Liver (tissue), 9 donors: ENCODE results near the gene TUBB1. TPM values are rescaled to one million over a fixed set of nuclear protein-coding genes. Genes with fewer than 3 reads are reported as not detected.
A peak's percentile ranks its signal among the peaks of the same experiment; 100 is the strongest.

Source experiments
- DNase-seq: peaks from one replicate; pipeline ENCODE4 v3.0.0-alpha.2; 2017; ENCODE audit warnings: low spot score
- H3K27ac ChIP-seq, 2 donors: one replicate each; pipeline ENCODE4 v1.7.0; 2013; ENCODE audit warnings: inconsistent platforms in 2 of 2, low read length in 2 of 2, control low read depth in 1 of 2, low read depth in 1 of 2, mild to moderate bottlenecking in 1 of 2
- H3K27me3 ChIP-seq, 4 donors: one replicate each; pipeline versions ENCODE4 v1.6.1 to v1.7.0; 2013; ENCODE audit warnings: low read length in 3 of 4, inconsistent platforms in 1 of 4, mild to moderate bottlenecking in 1 of 4, moderate library complexity in 1 of 4; ENCODE audit not compliant: control insufficient read depth in 4 of 4, insufficient read depth in 4 of 4
- H3K36me3 ChIP-seq, 4 donors: one replicate each; pipeline versions ENCODE4 v1.6.1 to v1.7.0; 2013; ENCODE audit warnings: low read length in 3 of 4, mild to moderate bottlenecking in 3 of 4, low read depth in 1 of 4, moderate library complexity in 1 of 4; ENCODE audit not compliant: control insufficient read depth in 4 of 4, insufficient read depth in 3 of 4
- H3K4me1 ChIP-seq, 4 donors: one replicate each; pipeline versions ENCODE4 v1.6.1 to v1.7.0; 2013; ENCODE audit warnings: low read length in 3 of 4, mild to moderate bottlenecking in 3 of 4, moderate library complexity in 1 of 4; ENCODE audit not compliant: control insufficient read depth in 4 of 4, insufficient read depth in 4 of 4
- H3K4me3 ChIP-seq, 3 donors: one replicate each; pipeline versions ENCODE4 v1.6.1 to v1.7.0; 2013; ENCODE audit warnings: low read length in 3 of 3, control low read depth in 1 of 3, low read depth in 1 of 3, mild to moderate bottlenecking in 1 of 3
- H3K9ac ChIP-seq, 2 donors: one replicate each; pipeline ENCODE4 v1.7.0; 2013; ENCODE audit warnings: low read length in 2 of 2, mild to moderate bottlenecking in 2 of 2, moderate library complexity in 2 of 2, control low read depth in 1 of 2, low read depth in 1 of 2
- H3K9me3 ChIP-seq, 4 donors: one replicate each; pipeline versions ENCODE4 v1.6.1 to v1.7.0; 2013; ENCODE audit warnings: low read length in 3 of 4; ENCODE audit not compliant: control insufficient read depth in 4 of 4
- ATF3 ChIP-seq: IDR thresholded peaks from 2 replicates; pipeline ENCODE4 v1.6.1; 2016; ENCODE audit warnings: antibody characterized with exemption
- FOXA1 ChIP-seq: IDR thresholded peaks from 2 replicates; pipeline ENCODE4 v1.6.1; 2016; ENCODE audit warnings: antibody characterized with exemption
- FOXA2 ChIP-seq: IDR thresholded peaks from 2 replicates; pipeline ENCODE4 v1.6.1; 2016; ENCODE audit warnings: antibody characterized with exemption
- GABPA ChIP-seq, 2 donors: IDR thresholded peaks in 1 of 2; conservative IDR thresholded peaks in 1 of 2; 2 replicates each; pipeline ENCODE4 v1.6.1; 2016; ENCODE audit warnings: antibody characterized with exemption in 2 of 2, mild to moderate bottlenecking in 1 of 2, moderate library complexity in 1 of 2
- HNF4A ChIP-seq, 2 donors: conservative IDR thresholded peaks; 2 replicates each; pipeline ENCODE4 v1.6.1; 2016; ENCODE audit warnings: antibody characterized with exemption in 2 of 2, mild to moderate bottlenecking in 2 of 2
- HNF4G ChIP-seq: IDR thresholded peaks from 2 replicates; pipeline ENCODE4 v1.6.1; 2016; ENCODE audit warnings: antibody characterized with exemption
- JUND ChIP-seq, 2 donors: IDR thresholded peaks; 2 replicates each; pipeline ENCODE4 v1.6.1; 2016; ENCODE audit warnings: antibody characterized with exemption in 2 of 2
- NR2F2 ChIP-seq: IDR thresholded peaks from 2 replicates; pipeline ENCODE4 v1.6.1; 2016; ENCODE audit warnings: antibody characterized with exemption
- RAD21 ChIP-seq, 2 donors: IDR thresholded peaks; 2 replicates each; pipeline ENCODE4 v1.6.1; 2016; ENCODE audit warnings: antibody characterized with exemption in 2 of 2, mild to moderate bottlenecking in 2 of 2
- REST ChIP-seq: IDR thresholded peaks from 2 replicates; pipeline ENCODE4 v1.6.1; 2016; ENCODE audit warnings: antibody characterized with exemption, mild to moderate bottlenecking
- RXRA ChIP-seq, 2 donors: IDR thresholded peaks; 2 replicates each; pipeline ENCODE4 v1.6.1; 2017 to 2018; ENCODE audit warnings: antibody characterized with exemption in 2 of 2, mild to moderate bottlenecking in 1 of 2
- SP1 ChIP-seq: IDR thresholded peaks from 2 replicates; pipeline ENCODE4 v1.6.1; 2018; ENCODE audit warnings: antibody characterized with exemption, mild to moderate bottlenecking
- TAF1 ChIP-seq: conservative IDR thresholded peaks from 2 replicates; pipeline ENCODE4 v1.6.1; 2016; ENCODE audit warnings: antibody characterized with exemption, mild to moderate bottlenecking
- YY1 ChIP-seq: IDR thresholded peaks from 2 replicates; pipeline ENCODE4 v1.6.1; 2016; ENCODE audit warnings: antibody characterized with exemption, mild to moderate bottlenecking
- WGBS: extraction: QIAGEN DNeasy Blood & Tissue Kit; methylation state at CpG from one replicate; pipeline ENCODE4 v1.1.7; 2013; 5-methylcytosine and 5-hydroxymethylcytosine counted together
- polyA plus RNA-seq, 2 donors: library from polyadenylated mRNA; stranded (reverse) in 1 of 2; unstranded in 1 of 2; fragments of 200-250 nt in 1 of 2; fragments of >200 nt in 1 of 2; fragmentation: Nextera tagmentation in 1 of 2; extraction: Ambion mirVana in 1 of 2; gene quantifications; one replicate each; pipeline versions ENCODE4 v1.2.1 to v1.2.3, GENCODE V29; 2013 to 2015
- total RNA-seq, 2 donors: library from RNA; depleted of rRNA; stranded (reverse); fragments of >200 nt; gene quantifications; one replicate each; pipeline ENCODE4 v1.2.3, GENCODE V29; 2014
- TF ChIP-seq, protein P1 (sequence below): IDR thresholded peaks from 2 replicates; pipeline ENCODE4 v1.6.1; 2016; ENCODE audit warnings: antibody characterized with exemption
- TF ChIP-seq, protein P2 (sequence below): fragments of 150-350 bp; IDR thresholded peaks from 2 replicates; pipeline ENCODE4 v1.5.1; 2017; ENCODE audit warnings: improper control_type of control experiment, low read depth, low read length; ENCODE audit not compliant: missing input control
- TF ChIP-seq, protein P3 (sequence below): IDR thresholded peaks from 2 replicates; pipeline ENCODE4 v1.6.1; 2016; ENCODE audit warnings: antibody characterized with exemption
- donor health status: healthy.
- donor health status: healthy.
- donor health status: healthy.
- donor health status: healthy.
- donor health status: healthy.

TUBB1 gene
- total and polyA plus RNA-seq, 4 donors, result 0.17 to 59.5 (median 0.24) TPM

GRCh38 chr20:59002874-59003399, 16.3 kb upstream of the TUBB1 start:
- peaks cover 11 to 22% (median 16%) of the 10 kb centered on the region in 4 donors for H3K36me3 ChIP-seq
- no peak for DNase-seq
- no peak overlapping the region for H3K9ac ChIP-seq
- peaks cover 11 to 38% (median 26%) of the 10 kb centered on the region in 4 donors for H3K4me1 ChIP-seq
- no peaks in the 10 kb centered on the region for H3K27me3 ChIP-seq
- WGBS, result 92% methylated on average over 17 of the region's 17 CpGs
- TF ChIP-seq, protein P1, sequence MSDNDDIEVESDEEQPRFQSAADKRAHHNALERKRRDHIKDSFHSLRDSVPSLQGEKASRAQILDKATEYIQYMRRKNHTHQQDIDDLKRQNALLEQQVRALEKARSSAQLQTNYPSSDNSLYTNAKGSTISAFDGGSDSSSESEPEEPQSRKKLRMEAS, result no peak
- TF ChIP-seq FOXA2, result no peak
- no peak for TF ChIP-seq FOXA1
- TF ChIP-seq, protein P2, sequence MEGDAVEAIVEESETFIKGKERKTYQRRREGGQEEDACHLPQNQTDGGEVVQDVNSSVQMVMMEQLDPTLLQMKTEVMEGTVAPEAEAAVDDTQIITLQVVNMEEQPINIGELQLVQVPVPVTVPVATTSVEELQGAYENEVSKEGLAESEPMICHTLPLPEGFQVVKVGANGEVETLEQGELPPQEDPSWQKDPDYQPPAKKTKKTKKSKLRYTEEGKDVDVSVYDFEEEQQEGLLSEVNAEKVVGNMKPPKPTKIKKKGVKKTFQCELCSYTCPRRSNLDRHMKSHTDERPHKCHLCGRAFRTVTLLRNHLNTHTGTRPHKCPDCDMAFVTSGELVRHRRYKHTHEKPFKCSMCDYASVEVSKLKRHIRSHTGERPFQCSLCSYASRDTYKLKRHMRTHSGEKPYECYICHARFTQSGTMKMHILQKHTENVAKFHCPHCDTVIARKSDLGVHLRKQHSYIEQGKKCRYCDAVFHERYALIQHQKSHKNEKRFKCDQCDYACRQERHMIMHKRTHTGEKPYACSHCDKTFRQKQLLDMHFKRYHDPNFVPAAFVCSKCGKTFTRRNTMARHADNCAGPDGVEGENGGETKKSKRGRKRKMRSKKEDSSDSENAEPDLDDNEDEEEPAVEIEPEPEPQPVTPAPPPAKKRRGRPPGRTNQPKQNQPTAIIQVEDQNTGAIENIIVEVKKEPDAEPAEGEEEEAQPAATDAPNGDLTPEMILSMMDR, result no peak
- TF ChIP-seq, protein P3, sequence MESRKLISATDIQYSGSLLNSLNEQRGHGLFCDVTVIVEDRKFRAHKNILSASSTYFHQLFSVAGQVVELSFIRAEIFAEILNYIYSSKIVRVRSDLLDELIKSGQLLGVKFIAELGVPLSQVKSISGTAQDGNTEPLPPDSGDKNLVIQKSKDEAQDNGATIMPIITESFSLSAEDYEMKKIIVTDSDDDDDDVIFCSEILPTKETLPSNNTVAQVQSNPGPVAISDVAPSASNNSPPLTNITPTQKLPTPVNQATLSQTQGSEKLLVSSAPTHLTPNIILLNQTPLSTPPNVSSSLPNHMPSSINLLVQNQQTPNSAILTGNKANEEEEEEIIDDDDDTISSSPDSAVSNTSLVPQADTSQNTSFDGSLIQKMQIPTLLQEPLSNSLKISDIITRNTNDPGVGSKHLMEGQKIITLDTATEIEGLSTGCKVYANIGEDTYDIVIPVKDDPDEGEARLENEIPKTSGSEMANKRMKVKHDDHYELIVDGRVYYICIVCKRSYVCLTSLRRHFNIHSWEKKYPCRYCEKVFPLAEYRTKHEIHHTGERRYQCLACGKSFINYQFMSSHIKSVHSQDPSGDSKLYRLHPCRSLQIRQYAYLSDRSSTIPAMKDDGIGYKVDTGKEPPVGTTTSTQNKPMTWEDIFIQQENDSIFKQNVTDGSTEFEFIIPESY, result no peak
- TF ChIP-seq YY1, result no peak
- no peak for TF ChIP-seq TAF1
- no peak for TF ChIP-seq RXRA (IDR thresholded peaks at IDR 0.05)
- no peak for TF ChIP-seq ATF3
- TF ChIP-seq JUND (IDR thresholded peaks at IDR 0.05), result no peak
- H3K9me3 ChIP-seq, result no peaks in the 10 kb centered on the region
- no peak overlapping the region for H3K27ac ChIP-seq
- no peak overlapping the region for H3K4me3 ChIP-seq

DNA sequence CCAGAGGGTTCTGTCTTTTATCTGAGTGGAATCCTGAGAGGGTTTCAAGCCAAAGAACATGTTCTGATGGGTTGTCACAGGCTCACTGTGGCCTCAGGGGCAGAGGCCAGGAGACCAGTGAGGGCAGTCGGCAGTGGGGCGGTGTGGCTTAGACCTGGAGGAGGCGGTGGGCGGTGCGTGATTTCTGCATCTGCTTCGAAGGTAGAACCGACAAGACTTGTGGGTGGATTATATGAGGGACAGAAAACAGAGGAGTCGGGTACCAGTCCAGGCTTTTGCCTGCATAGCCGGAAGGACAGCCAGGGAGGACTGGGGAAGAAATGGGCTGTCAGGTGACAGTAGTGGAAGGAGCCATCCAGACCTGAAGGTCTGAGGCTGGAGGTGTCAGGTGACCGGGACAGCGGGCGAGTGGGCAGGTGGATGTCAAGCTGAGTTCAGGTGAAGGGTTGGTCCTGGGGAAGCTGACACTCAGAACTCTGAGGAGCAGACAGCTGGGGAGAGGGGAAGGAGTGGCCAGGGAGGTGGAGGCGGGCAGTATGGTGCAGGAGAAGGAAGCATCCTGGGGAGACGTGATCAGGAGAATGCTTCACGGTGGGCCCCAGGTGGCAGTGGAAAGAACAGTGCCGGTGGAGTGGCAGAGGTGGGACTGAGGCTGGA, 15.3 kb upstream of the TUBB1 start:
- no peaks in the 10 kb centered on the region for H3K27me3 ChIP-seq
- no peaks in the 10 kb centered on the region for H3K9me3 ChIP-seq
- no peak overlapping the region for H3K4me3 ChIP-seq
- H3K4me1 ChIP-seq, result peaks cover 11 to 38% (median 26%) of the 10 kb centered on the region in 4 donors
- no peak overlapping the region for H3K9ac ChIP-seq
- DNase-seq, result no peak
- 88% methylated on average over 16 of the region's 16 CpGs for WGBS
- peak overlapping the region; percentile 82 to 92 for H3K27ac ChIP-seq
- peaks cover 11 to 19% (median 13%) of the 10 kb centered on the region in 4 donors for H3K36me3 ChIP-seq
- no peak for TF ChIP-seq RAD21 (IDR thresholded peaks at IDR 0.05)
- no peak for TF ChIP-seq GABPA (IDR thresholded peaks at IDR 0.05 in 1 of 2, conservative IDR thresholded peaks at IDR 0.05 in 1 of 2)
- no peak for TF ChIP-seq NR2F2
- TF ChIP-seq FOXA1, result no peak
- TF ChIP-seq, protein P2, result no peak
- no peak for TF ChIP-seq HNF4A (conservative IDR thresholded peaks at IDR 0.05)
- no peak for TF ChIP-seq HNF4G
- no peak for TF ChIP-seq YY1
- TF ChIP-seq SP1, result no peak
- TF ChIP-seq, protein P3, result no peak
- no peak for TF ChIP-seq RXRA (IDR thresholded peaks at IDR 0.05)
- TF ChIP-seq REST, result no peak
- TF ChIP-seq ATF3, result no peak
- TF ChIP-seq, protein P1, result no peak
- no peak for TF ChIP-seq FOXA2
